ENCODE measurements around the gene CSTF1.

CSTF1 gene

DNA sequence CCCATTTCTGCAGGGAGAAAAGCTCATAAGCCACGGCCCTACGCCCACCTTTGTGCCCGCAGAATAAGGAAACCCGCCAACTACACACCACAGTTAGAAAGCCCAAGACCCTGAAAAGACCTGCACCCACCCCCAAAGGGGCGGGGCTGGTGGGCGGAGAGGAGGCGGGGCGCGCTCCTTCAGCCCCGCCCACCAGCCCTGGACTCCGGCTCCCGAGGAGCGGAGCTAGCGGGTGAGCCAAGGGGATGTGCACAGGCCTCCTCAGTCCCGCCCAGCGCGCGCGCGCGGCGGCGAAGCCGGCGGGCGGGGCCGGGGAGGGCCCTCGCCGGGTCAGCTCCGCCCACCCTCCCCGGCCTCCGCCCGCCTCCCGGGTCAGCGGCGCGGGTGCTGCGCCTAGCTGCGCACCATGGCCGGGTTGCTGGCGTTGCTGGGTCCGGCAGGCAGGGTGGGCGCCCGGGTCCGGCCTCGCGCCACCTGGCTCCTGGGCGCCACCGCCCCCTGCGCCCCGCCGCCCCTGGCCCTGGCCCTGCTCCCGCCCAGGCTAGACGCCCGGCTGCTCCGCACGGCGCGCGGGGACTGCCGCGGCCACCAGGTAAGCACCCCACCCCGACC is 33.7 kb upstream of the CSTF1 start, which contains the start of gene FAM210B:
Gene FAM210B (plus strand): TSS at position 375 of the 612 bp plus-strand sequence. CDS start 32 bp downstream, at position 407.
- TF ChIP-seq ARNTL (CRISPR knock-in tag; IDR thresholded peaks at IDR 0.05; ENCODE audit: borderline replicate concordance, low read depth) (no peak), ZNF565 (CRISPR knock-in tag; conservative IDR thresholded peaks at IDR 0.05; ENCODE audit: low read depth) (no peak), ESRRG (CRISPR knock-in tag; IDR thresholded peaks at IDR 0.05) (no peak), GLIS3 (CRISPR knock-in tag; IDR thresholded peaks at IDR 0.05) (no peak), BACH2 (CRISPR knock-in tag; IDR thresholded peaks at IDR 0.05; ENCODE audit: borderline replicate concordance) (no peak), CSDC2 (CRISPR knock-in tag; IDR thresholded peaks at IDR 0.05) (no peak), TOX (CRISPR knock-in tag; IDR thresholded peaks at IDR 0.05; ENCODE audit: borderline replicate concordance) (no peak), ZNF70 (CRISPR knock-in tag; IDR thresholded peaks at IDR 0.05) (no peak), ZNF8 (CRISPR knock-in tag; IDR thresholded peaks at IDR 0.05) (no peak), OSR1 (CRISPR knock-in tag; IDR thresholded peaks at IDR 0.05) (no peak), SNAI2 (CRISPR knock-in tag; IDR thresholded peaks at IDR 0.05) (no peak)
- TF ChIP-seq, protein P1, sequence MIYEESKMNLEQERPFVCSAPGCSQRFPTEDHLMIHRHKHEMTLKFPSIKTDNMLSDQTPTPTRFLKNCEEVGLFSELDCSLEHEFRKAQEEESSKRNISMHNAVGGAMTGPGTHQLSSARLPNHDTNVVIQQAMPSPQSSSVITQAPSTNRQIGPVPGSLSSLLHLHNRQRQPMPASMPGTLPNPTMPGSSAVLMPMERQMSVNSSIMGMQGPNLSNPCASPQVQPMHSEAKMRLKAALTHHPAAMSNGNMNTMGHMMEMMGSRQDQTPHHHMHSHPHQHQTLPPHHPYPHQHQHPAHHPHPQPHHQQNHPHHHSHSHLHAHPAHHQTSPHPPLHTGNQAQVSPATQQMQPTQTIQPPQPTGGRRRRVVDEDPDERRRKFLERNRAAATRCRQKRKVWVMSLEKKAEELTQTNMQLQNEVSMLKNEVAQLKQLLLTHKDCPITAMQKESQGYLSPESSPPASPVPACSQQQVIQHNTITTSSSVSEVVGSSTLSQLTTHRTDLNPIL (CRISPR knock-in tag; IDR thresholded peaks at IDR 0.05; ENCODE audit: low read depth), result no peak
- TF ChIP-seq, protein P2, sequence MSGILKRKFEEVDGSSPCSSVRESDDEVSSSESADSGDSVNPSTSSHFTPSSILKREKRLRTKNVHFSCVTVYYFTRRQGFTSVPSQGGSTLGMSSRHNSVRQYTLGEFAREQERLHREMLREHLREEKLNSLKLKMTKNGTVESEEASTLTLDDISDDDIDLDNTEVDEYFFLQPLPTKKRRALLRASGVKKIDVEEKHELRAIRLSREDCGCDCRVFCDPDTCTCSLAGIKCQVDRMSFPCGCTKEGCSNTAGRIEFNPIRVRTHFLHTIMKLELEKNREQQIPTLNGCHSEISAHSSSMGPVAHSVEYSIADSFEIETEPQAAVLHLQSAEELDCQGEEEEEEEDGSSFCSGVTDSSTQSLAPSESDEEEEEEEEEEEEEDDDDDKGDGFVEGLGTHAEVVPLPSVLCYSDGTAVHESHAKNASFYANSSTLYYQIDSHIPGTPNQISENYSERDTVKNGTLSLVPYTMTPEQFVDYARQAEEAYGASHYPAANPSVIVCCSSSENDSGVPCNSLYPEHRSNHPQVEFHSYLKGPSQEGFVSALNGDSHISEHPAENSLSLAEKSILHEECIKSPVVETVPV (CRISPR knock-in tag; IDR thresholded peaks at IDR 0.05), result no peak
- ATAC-seq, result peak; percentile 93

DNA sequence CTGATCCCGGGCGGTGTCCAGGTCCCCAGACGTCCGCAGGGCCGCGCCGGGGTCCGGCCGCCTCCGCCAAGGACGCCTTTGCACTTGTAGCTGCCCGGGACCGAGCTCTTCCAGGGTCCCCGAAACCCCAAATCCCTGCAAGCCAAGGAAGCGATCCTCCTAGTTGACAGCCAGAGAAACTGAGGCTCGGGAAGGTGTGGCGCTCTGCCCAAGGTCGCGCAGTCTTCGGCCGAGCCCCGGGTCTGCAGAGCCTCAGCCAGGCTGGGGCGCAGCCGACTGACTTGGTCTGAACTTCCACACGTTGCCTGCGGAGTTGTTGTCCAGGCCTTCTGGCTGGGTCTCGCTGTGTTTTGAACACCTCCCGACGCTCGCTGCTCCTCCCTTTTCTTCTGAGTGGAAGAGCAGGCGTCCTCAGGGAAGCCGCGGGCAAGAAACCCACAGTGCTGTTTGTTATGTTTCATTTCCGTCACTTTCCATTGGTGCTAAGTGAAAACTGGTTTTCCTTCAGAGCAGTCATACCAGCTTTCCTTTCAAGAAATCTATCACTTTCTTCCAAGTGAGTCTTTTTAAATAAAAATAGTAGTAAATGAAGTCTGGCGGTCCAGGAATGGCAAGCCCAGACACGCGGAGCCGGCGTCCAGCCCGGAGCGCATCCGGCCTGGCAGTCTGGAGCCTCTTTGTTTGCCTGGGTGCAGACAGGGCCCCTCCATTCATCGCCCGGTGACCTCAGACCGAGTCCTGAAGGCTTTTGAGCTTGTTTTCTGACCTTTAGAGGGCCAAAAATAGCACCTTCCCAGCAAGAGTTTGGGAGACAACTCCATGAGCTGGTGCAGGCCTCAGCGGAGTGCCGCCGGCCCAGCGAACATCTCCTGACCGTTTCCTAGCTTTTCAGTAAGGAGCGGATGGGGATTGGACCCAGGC is 33.0 kb upstream of the CSTF1 start:
- ATAC-seq, result peak; percentile 77
- no peak for TF ChIP-seq ISL1 (CRISPR knock-in tag; IDR thresholded peaks at IDR 0.05)
- TF ChIP-seq, protein P3, sequence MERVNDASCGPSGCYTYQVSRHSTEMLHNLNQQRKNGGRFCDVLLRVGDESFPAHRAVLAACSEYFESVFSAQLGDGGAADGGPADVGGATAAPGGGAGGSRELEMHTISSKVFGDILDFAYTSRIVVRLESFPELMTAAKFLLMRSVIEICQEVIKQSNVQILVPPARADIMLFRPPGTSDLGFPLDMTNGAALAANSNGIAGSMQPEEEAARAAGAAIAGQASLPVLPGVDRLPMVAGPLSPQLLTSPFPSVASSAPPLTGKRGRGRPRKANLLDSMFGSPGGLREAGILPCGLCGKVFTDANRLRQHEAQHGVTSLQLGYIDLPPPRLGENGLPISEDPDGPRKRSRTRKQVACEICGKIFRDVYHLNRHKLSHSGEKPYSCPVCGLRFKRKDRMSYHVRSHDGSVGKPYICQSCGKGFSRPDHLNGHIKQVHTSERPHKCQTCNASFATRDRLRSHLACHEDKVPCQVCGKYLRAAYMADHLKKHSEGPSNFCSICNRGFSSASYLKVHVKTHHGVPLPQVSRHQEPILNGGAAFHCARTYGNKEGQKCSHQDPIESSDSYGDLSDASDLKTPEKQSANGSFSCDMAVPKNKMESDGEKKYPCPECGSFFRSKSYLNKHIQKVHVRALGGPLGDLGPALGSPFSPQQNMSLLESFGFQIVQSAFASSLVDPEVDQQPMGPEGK (CRISPR knock-in tag; IDR thresholded peaks at IDR 0.05; ENCODE audit: borderline replicate concordance), result no peak

DNA sequence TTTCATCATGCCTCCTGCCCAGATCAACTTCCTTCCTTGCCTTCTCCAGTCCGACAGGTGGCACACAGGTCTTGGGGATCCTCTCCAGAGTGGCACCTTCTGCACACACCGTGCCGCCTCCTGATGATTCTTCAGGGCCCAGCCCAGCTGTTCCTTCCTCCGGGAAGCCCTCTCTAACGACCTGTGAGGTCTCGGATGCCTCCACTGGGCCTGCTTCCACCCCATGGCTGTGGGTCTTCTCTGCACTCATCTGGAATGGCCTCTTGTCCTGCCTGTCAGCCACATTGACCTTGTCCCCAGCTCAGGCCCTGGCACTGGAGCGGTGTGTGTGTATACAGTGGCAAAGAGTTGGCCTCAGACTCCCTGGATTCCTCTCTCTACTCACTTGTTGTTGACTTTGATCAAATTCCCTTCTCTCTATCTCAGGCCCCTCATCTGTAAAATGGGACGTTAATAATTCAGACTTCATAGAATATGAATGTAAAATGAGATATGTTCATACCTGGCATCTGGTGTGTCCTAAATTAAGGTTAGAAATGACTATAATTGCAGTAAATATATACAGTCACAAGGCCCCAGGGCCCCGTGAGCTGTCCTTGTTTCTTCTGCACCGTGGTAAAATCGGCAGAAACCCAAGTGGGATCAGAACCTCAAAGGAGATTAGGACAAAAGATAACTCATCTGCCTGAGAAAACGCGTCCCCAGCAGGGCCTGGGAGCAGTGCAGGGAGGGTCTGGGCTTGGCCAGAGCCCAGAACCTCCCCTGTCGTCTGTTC is 32.1 kb upstream of the CSTF1 start:
- TF ChIP-seq ZFP3 (CRISPR knock-in tag; IDR thresholded peaks at IDR 0.05), result peak; percentile 51; the same call in 1 of the 2 replicates
- TF ChIP-seq, protein P3 (CRISPR knock-in tag; IDR thresholded peaks at IDR 0.05; ENCODE audit: borderline replicate concordance), result no peak
- ATAC-seq, result no peak

DNA sequence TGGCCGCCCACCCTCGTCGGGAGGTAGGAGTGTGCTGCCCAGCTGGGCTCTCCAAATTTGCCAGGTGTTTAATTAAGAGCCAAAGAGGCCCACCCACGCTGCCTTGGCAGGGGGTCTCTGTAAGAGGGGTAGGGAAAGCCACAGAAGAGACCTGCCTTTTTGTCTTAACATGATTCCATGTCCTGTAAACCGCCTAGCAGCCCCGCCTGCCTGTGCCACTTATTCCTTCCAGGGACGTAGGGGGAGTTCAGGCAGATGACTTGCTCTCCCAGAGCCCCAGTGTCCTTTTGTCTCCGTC is 31.6 kb upstream of the CSTF1 start:
- no peak for ATAC-seq
- TF ChIP-seq CSDC2 (CRISPR knock-in tag; IDR thresholded peaks at IDR 0.05), result no peak
- TF ChIP-seq, protein P3 (CRISPR knock-in tag; IDR thresholded peaks at IDR 0.05; ENCODE audit: borderline replicate concordance), result no peak
